GM12801 (cell line): ENCODE data around the gene ABHD2.

Experiments
- CTCF ChIP-seq: IDR thresholded peaks from one replicate; pipeline ENCODE4 v1.5.1; 2011; ENCODE audit warnings: control low read depth; ENCODE audit not compliant: insufficient read length; ENCODE audit errors: extremely low read depth

Gene ABHD2

GRCh38 chr15:89097313-89097712 is 9.1 kb downstream of the ABHD2 start:
- no peak for TF ChIP-seq CTCF

GRCh38 chr15:89098281-89098680 is 10.0 kb downstream of the ABHD2 start:
- TF ChIP-seq CTCF = no peak

GRCh38 chr15:89099968-89100367 is 11.7 kb downstream of the ABHD2 start:
- no peak for TF ChIP-seq CTCF

GRCh38 chr15:89101302-89102193 is 13.3 kb downstream of the ABHD2 start:
- TF ChIP-seq CTCF = no peak

GRCh38 chr15:89103481-89104171 is 15.4 kb downstream of the ABHD2 start:
- no peak for TF ChIP-seq CTCF

- TF ChIP-seq CTCF = no peak
Measured at GRCh38 chr15:89104172-89104564, 15.9 kb downstream of the ABHD2 start.

GRCh38 chr15:89105147-89105546 is 16.9 kb downstream of the ABHD2 start:
- TF ChIP-seq CTCF = no peak
